Activated CD8-positive, alpha-beta T cell treated with anti-CD3 and anti-CD28 coated beads for 36 hours (primary cell): Measurements from ENCODE around the gene PAOX. TPM values are rescaled to one million over a fixed set of nuclear protein-coding genes. Genes with fewer than 3 reads are reported as not detected.
"Not testable (repeated sequence)": the region's sequence is repeated elsewhere in the genome, so short reads cannot be mapped to it uniquely, and the experiment has no call there.

Experiments
- ATAC-seq: fragments of 200-7000 bp; cut with Tn5 transposase; one replicate; pipeline ENCODE4 v1.10.0; 2021; ENCODE audit warnings: mild to moderate bottlenecking, moderate library complexity
- CTCF ChIA-PET: fragments of 350-600 bp; sonication (Branson Sonifier 250); formaldehyde crosslinking; loops from one replicate; lab custom pipeline; 2021; ENCODE audit warnings: antibody characterized with exemption; lab: Charles Lee
- POLR2A ChIA-PET: fragments of 350-600 bp; sonication (Branson Sonifier 250); formaldehyde crosslinking; loops from one replicate; lab custom pipeline; 2021; ENCODE audit warnings: antibody characterized with exemption; lab: Charles Lee
- DNase-seq: peaks from one replicate; pipeline ENCODE4 v3.0.0-alpha.2; 2020
- H3K27ac Mint-ChIP-seq: one replicate; pipeline ENCODE4 v1.8.0; 2021; ENCODE audit warnings: mild to moderate bottlenecking, mixed read lengths
- H3K27me3 Mint-ChIP-seq: one replicate; pipeline ENCODE4 v1.8.0; 2021; ENCODE audit warnings: mixed read lengths
- H3K36me3 Mint-ChIP-seq: one replicate; pipeline ENCODE4 v1.8.0; 2021; ENCODE audit warnings: low read depth, mixed read lengths
- H3K4me1 Mint-ChIP-seq: one replicate; pipeline ENCODE4 v1.8.0; 2021; ENCODE audit warnings: low read depth, mixed read lengths
- H3K4me3 Mint-ChIP-seq: one replicate; pipeline ENCODE4 v1.8.0; 2021; ENCODE audit warnings: mild to moderate bottlenecking, moderate library complexity, mixed read lengths
- H3K9me3 Mint-ChIP-seq: one replicate; pipeline ENCODE4 v1.8.0; 2021; ENCODE audit warnings: mixed read lengths
- CTCF ChIP-seq: fragments of 200-600 bp; IDR thresholded peaks from one replicate; pipeline ENCODE4 v1.8.0; 2022; ENCODE audit warnings: antibody characterized with exemption, mild to moderate bottlenecking
- intact Hi-C: fragments of 100-400 bp; cut with micrococcal nuclease; formaldehyde crosslinking; loops from one replicate; pipeline ENCODE4 v1.10.0; 2022
- total RNA-seq, 2 experiments: library from RNA; stranded (reverse); gene quantifications; one replicate each; pipeline ENCODE4 v1.2.3, GENCODE V29; 2021

The PAOX gene
- total RNA-seq, 2 experiments from 2014 or later = 4.2 to 4.6 TPM

GRCh38 chr10:133373174-133374090 is 5.6 kb upstream of the PAOX start, which contains the start of gene ECHS1:
Gene ECHS1, minus strand, starts transcription at chr10:133373354. Its CDS starts 21 bp downstream, at chr10:133373333.
- peak; percentile 96 for DNase-seq
- ChIA-PET CTCF (interaction anchor here (0.8 to 1.2 kb wide), 3 partner anchors 12 to 44 kb away, joined by 3 to 5 read pairs (median 3); no protein-coding TSS in a partner anchor), POLR2A (interaction anchor here (1.3 to 1.5 kb wide), 2 partner anchors 12 to 16 kb away, joined by 8 to 10 read pairs; no protein-coding TSS in a partner anchor)
- H3K36me3 Mint-ChIP-seq = peaks cover 5% of the 10 kb centered on the region
- peak within 1 kb of the TSS; percentile 78 for H3K4me3 Mint-ChIP-seq
- TF ChIP-seq CTCF = no peak
- peaks cover 11% of the 10 kb centered on the region for H3K4me1 Mint-ChIP-seq
- peak within 1 kb of the TSS; percentile 77 for H3K27ac Mint-ChIP-seq
- ATAC-seq = peak; percentile 99
- H3K9me3 Mint-ChIP-seq = no peaks in the 10 kb centered on the region
- intact Hi-C loops = no loop called here
- no peaks in the 10 kb centered on the region for H3K27me3 Mint-ChIP-seq

- H3K27ac Mint-ChIP-seq = no peak overlapping the region
- ChIA-PET POLR2A (interaction anchor here (1.0 to 1.6 kb wide), 2 partner anchors 12 to 14 kb away, joined by 3 to 9 read pairs; no protein-coding TSS in a partner anchor), CTCF (interaction anchor here (1.0 to 1.4 kb wide), 2 partner anchors 15 to 47 kb away, joined by 3 to 4 read pairs; no protein-coding TSS in a partner anchor)
- H3K9me3 Mint-ChIP-seq = no peaks in the 10 kb centered on the region
- no peak for TF ChIP-seq CTCF
- no peaks in the 10 kb centered on the region for H3K36me3 Mint-ChIP-seq
- no peak overlapping the region for H3K4me3 Mint-ChIP-seq
- peaks cover 10% of the 10 kb centered on the region for H3K4me1 Mint-ChIP-seq
- H3K27me3 Mint-ChIP-seq = no peaks in the 10 kb centered on the region
- ATAC-seq (no peak), DNase-seq (no peak)
- intact Hi-C loops = no loop called here
Measured at GRCh38 chr10:133375357-133376115, 3.5 kb upstream of the PAOX start.

GRCh38 chr10:133376183-133376582 is 2.9 kb upstream of the PAOX start:
- DNase-seq, H3K4me1 Mint-ChIP-seq, H3K27me3 Mint-ChIP-seq, intact Hi-C loops, ATAC-seq, H3K27ac Mint-ChIP-seq, CTCF ChIA-PET, H3K36me3 Mint-ChIP-seq, H3K9me3 Mint-ChIP-seq, H3K4me3 Mint-ChIP-seq: not testable (repeated sequence)
- POLR2A ChIA-PET = interaction anchor here (0.7 to 1.6 kb wide), 3 partner anchors 11 to 15 kb away, joined by 3 to 9 read pairs (median 4); no protein-coding TSS in a partner anchor

- POLR2A ChIA-PET = interaction anchor here (0.7 to 3.1 kb wide), 9 partner anchors 10 to 41 kb away, joined by 3 to 14 read pairs (median 3); partner anchors contain the start of gene FUOM
- ATAC-seq = no peak
- Mint-ChIP-seq H3K36me3 (no peaks in the 10 kb centered on the region), H3K27me3 (no peaks in the 10 kb centered on the region), H3K9me3 (no peaks in the 10 kb centered on the region), H3K4me1 (peaks cover 7% of the 10 kb centered on the region), H3K27ac (no peak overlapping the region), H3K4me3 (peak overlapping the region; percentile 12)
- intact Hi-C loops = no loop called here
- DNase-seq = no peak
- TF ChIP-seq CTCF = no peak
- CTCF ChIA-PET = interaction anchor here (0.9 to 2.5 kb wide), 3 partner anchors 14 to 60 kb away, joined by 3 to 9 read pairs (median 5); no protein-coding TSS in a partner anchor
Measured at GRCh38 chr10:133377025-133377817, 1.8 kb upstream of the PAOX start.
